Astrocyte of the spinal cord (primary cell): ENCODE measurements around the gene TMCC2.

Experiments used
- DNase-seq: peaks from one replicate; pipeline ENCODE4 v3.0.0; 2011; ENCODE audit warnings: low read depth, low spot score
- H3K4me3 ChIP-seq: 2 replicates; pipeline ENCODE4 v1.5.1; 2011; ENCODE audit warnings: low read depth, mild to moderate bottlenecking, low read length, moderate library complexity
- CTCF ChIP-seq: IDR thresholded peaks from 2 replicates; pipeline ENCODE4 v1.5.1; 2012; ENCODE audit warnings: low read depth, mild to moderate bottlenecking, low read length, inconsistent platforms
- in situ Hi-C: cut with HindIII; loops from 2 replicates; pipeline ENCODE4 v1.10.0; 2017; ENCODE audit warnings: low sequenced_read_pairs

The TMCC2 gene

DNA sequence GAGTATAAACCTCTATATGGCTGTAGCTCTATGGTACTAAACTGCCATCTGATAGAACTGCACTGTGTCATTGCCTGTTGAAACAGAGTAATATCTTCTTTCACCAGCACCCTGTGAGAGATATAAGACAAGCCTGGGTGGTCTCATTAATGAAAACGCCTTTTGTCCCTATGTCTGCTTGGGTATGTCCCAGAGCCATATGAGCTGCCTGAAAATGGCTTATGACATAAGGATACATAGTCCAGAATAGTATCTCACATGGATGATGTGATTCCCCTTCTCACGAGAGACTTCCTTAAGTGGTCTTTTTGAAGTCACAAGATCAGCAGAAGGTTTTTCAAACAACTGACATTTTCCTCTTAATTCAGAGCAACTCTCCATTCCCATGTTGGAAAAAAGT is 7.3 kb upstream of the TMCC2 start:
- TF ChIP-seq CTCF, result no peak
- in situ Hi-C loops, result no loop called here
- DNase-seq, result no peak
- no peak overlapping the region for H3K4me3 ChIP-seq

DNA sequence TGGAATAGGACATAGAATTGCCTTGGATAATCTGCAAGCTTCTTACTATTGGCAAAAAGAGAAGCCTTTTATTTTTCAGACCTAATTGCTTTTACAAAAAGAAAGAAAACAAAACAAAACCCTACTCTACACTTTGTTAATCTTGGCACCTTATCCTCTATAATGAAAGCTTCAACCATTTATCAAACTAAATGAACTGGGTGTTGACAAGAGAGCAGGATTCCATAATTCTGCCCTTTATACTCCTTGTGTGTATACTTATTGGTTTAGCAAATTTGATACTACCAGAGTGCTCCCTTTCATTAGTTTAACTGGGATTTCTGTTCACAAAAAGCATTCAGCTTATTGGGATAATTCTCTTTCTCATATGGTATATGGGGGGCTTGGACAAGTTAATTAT is 3.0 kb upstream of the TMCC2 start:
- TF ChIP-seq CTCF, result no peak
- H3K4me3 ChIP-seq, result no peak overlapping the region
- no peak for DNase-seq

GRCh38 chr1:205225901-205226765 is 1.6 kb upstream of the TMCC2 start:
- in situ Hi-C loops, result no loop called here
- peak; percentile 11 for DNase-seq
- H3K4me3 ChIP-seq, result no peak overlapping the region
- no peak for TF ChIP-seq CTCF

More for the DNA sequence above, 3.0 kb upstream of the TMCC2 start:
- in situ Hi-C loops, result no loop called here

DNA sequence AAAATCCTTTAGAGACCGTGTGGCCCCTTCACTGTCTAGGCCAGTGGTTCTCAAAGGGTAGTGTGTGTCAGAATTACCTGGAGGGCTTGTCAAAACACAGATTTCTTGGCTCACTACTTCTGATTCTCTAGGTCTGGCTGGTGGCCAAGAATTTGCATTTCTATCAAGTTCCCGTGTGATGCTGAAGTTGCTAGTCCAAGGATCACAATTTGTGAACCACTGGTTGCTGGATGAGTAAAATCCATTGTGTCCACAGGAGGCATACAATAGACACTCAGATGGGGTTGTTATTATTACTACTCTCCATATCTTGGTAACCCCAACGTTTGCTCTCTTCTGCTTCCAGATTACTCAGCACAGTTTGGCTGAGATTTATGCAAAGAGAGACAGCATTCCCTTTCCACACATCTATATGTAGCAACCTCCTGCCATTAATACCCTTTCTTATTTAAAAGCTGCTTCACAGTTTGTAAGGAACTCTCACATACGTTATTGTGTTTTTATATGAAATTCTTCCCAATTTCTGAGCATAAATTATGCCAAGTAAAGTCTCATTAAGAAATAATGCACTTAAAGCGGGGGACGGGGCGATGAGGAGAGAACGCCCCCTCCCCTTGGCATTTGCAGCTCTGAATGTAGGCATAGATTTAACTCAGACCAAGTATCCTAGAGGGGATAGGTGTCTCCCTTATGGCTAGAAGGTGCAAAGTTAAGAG is 720 bp upstream of the TMCC2 start:
- peak overlapping the region; percentile 66 for H3K4me3 ChIP-seq
- DNase-seq, result peak; percentile 41
- in situ Hi-C loops, result no loop called here
- TF ChIP-seq CTCF, result no peak

DNA sequence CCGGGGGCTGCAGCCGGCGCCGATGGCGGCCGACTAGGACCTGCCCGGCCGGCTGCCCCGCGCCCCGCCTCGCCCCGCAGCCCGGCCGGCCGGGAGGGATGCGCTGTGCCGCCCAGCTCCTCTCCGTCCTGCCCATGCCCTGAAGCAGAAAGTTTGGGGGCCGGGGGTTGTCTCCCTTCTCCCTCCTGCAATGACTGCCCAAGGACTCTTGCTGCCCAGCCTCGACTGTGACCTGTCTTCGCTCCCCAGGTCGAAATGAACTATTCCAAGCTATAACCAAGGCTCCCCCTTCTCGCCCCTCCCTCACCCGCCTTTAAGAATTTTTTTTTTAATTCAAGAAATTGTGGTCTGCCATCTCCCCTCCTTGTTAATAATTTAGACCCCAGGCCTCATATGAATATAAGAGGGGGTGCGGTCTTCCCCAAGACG is 361 bp downstream of the TMCC2 start:
- in situ Hi-C loops, result no loop called here
- TF ChIP-seq CTCF, result no peak
- peak overlapping the region; percentile 66 for H3K4me3 ChIP-seq
- no peak for DNase-seq

GRCh38 chr1:205229399-205229871 is 1.7 kb downstream of the TMCC2 start:
- in situ Hi-C loops, result no loop called here
- peak; percentile 18 for TF ChIP-seq CTCF
- H3K4me3 ChIP-seq, result peak overlapping the region; percentile 66
- peak; percentile 40 for DNase-seq
